ENCODE measurements around the gene SLC12A7.

DNA sequence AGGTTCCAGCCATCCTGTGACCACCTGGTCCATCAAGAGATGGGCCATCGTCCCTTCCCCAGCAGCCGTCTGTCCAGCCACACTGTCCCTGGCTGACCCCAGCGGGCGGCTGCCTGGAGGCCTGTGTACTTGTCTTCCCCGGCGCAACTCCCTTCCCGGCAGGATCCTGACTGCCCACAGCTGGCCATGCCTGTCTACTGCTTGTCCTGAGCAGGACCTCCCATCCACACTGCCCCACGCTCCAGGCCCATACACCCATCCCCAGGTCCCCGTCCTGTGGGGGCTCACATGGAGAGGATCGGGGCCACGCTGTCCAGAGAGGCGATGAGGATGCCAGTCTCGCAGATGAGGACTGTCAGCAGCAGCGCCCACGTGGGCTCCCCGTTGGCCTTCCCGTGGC, 35.5 kb downstream of the SLC12A7 start:
- TF ChIP-seq, protein P1, sequence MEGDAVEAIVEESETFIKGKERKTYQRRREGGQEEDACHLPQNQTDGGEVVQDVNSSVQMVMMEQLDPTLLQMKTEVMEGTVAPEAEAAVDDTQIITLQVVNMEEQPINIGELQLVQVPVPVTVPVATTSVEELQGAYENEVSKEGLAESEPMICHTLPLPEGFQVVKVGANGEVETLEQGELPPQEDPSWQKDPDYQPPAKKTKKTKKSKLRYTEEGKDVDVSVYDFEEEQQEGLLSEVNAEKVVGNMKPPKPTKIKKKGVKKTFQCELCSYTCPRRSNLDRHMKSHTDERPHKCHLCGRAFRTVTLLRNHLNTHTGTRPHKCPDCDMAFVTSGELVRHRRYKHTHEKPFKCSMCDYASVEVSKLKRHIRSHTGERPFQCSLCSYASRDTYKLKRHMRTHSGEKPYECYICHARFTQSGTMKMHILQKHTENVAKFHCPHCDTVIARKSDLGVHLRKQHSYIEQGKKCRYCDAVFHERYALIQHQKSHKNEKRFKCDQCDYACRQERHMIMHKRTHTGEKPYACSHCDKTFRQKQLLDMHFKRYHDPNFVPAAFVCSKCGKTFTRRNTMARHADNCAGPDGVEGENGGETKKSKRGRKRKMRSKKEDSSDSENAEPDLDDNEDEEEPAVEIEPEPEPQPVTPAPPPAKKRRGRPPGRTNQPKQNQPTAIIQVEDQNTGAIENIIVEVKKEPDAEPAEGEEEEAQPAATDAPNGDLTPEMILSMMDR (conservative IDR thresholded peaks at IDR 0.05): no peak
- TF ChIP-seq ZFX (IDR thresholded peaks at IDR 0.05): no peak
